Fibroblast of skin of left biceps (primary cell): ENCODE data around the gene ZFYVE27.

Experiments used
- DNase-seq, 2 experiments: peaks; one replicate each; pipeline ENCODE4 v3.0.0-alpha.2; 2013; ENCODE audit warnings: low read depth in 2 of 2

ZFYVE27 gene

DNA sequence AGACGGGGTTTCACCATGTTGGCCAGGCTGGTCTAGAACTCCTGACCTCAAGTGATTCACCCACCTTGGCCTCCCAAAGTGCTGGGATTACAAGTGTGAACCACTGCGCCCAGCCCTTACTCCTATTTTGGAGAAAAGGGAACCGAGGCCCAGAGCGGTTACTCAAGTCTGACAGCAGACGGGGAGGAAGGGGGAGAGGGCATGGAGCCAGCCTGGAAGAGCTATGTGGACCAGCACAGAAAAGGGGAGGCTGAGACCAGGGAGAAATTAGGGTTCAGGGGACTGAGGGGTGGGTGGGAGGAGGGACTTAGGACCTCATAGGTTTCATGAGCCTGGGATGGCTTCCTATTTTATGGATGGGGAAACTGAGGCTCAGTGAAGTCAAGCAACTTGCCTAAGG, 33.3 kb downstream of the ZFYVE27 start:
- no peak for DNase-seq

GRCh38 chr10:97771055-97771891, 34.3 kb downstream of the ZFYVE27 start:
- no peak for DNase-seq

DNA sequence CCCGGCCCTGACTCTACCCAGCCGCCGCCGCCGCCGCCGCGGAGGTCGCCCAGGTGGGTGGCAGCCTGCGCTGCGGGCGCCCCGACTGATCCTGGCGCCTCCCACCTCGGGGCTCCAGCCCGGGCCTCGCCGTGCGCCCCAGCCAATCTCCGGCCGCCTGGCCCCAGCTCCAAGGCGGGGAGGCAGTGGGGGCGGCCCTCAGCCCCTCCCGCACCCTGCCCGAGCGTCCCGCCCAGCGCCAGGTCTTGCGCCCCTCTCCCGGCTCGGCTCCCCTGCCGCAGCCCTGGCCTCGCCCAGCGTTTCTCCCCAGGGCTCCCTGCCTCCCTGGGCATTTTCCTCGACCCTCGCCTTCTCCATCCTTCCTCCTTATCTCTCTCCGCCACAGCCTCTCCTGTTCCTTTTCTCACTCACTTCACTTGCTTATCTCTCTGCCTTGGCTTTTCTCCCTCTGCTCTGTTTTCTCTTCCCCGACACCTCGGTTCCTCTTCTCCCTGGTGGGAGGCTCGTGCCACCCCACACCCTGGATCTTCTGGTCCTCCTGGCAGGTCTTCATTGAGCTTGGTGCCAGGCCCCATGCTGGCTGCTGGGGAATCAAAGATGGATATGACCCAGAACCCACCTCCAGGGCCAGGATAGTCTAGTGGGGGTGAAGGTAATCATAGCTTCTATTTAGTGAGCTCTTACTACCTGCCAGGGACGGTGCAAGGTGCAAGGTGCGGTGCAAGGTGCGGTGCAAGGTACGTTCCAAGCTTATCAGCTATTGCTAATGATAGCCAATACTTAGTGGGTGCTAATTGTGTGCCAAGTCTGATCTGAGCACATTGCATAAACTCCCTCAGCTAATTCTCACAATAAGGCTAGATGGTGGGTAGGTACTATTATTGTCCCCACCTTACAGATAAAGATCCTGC, 35.2 kb downstream of the ZFYVE27 start, which contains the start of gene SFRP5:
Gene SFRP5, minus strand, starts transcription at position 87 of the 911 bp plus-strand sequence. CDS start 166 bp downstream, outside the sequence.
- DNase-seq = no peak

DNA sequence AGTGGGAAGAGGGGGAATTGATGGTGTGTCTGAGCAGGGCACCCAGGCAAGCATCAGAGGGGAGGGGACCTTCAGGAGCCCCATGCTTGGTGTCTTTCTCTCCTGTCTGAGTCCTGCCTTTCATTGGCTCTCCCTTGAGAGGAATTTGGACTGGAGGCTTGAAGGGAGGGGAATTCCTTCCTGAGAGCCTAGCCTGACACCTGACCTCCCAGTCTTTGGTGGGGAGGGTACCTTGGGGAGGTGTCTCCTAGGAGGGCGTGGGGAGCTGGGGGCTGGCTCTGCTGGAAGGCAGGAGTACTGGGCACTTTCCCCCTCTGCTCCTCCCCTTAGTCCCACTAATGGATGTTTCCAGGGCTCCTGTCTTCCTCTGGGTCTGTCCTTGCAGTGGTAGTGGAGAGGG, 36.2 kb downstream of the ZFYVE27 start:
- DNase-seq = no peak

- no peak for DNase-seq
Observed at GRCh38 chr10:97774811-97775294, 37.9 kb downstream of the ZFYVE27 start.

DNA sequence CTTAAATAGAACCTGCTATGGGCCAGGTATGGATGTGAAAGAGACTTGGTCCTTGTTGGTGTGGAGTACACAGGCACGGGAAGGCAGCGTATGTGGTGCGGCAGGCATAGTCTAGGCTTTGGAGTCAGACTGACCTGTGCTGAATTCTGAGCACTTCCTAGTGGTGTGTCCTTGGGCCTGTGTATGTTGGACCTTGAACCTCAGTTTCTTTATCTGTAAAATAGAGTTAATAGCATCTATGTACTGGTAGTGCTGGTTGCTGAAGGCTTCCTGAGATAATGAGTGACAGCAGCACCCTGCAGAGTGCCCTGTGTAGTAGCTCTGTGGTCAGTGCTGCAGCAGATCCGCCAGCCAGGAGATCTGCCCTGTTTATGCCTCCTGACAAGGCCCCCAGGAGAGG, 40.2 kb downstream of the ZFYVE27 start:
- DNase-seq = no peak

DNA sequence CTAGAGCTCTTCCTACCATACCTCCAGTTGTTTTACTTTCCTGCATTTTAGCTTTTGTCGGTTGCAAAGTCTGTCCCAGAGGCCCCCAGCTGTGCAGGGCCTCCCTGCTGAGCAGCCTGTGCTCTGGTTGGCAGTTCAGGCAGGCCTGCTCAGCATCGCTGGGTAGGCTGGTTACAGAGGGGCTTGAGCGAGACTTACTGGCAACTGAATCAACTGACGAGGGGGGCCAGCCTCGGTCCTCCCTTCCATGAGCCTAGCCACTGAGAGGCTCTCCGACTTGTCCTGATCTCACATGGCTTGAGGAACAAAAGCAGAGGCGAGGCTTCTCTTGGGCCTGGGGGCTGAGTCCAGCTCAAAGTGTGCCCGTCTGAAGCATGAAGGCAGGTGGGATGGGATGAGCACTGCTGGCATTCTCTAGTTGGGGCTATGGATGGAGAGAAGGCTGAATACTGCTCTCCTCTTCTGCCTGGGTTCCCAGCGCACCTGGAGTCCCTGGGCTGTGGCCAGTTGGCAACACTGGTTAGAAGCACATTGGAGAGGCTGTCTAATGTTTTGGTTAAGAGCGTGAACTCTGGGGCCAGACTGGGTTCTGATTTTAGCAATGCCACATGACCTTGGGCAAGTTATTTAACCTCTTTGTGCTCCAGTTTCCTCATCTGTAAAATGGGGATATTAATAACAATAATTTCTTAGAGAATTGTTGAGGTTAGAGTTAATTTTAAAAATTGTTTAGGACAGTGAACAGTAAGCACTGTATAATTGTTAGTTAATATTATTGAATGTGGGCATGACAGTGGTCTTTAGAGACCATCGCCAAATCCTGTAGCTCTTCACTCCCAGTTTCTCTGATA, 41.7 kb downstream of the ZFYVE27 start:
- no peak for DNase-seq

DNA sequence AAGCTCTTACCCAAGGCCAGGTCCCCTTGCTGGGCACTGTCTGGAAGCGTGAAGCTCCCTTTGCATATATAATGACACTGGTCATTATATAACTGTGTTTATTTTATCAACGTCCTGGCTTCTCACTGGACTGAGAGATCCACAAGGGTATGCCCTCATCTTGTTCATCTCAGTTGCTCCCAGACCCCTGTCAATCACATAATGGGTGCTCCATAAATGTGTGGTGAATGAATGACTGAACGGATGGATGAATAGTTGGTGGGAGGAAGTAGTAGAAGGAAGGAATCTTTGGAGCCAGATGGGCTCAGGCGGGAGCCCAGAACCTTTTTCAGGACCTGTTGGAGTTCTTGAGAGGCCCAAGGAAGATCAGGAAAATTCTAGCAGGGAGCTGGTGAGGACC, 42.6 kb downstream of the ZFYVE27 start:
- no peak for DNase-seq

- no peak for DNase-seq
Observed at GRCh38 chr10:97779975-97780374, 43.0 kb downstream of the ZFYVE27 start.

DNA sequence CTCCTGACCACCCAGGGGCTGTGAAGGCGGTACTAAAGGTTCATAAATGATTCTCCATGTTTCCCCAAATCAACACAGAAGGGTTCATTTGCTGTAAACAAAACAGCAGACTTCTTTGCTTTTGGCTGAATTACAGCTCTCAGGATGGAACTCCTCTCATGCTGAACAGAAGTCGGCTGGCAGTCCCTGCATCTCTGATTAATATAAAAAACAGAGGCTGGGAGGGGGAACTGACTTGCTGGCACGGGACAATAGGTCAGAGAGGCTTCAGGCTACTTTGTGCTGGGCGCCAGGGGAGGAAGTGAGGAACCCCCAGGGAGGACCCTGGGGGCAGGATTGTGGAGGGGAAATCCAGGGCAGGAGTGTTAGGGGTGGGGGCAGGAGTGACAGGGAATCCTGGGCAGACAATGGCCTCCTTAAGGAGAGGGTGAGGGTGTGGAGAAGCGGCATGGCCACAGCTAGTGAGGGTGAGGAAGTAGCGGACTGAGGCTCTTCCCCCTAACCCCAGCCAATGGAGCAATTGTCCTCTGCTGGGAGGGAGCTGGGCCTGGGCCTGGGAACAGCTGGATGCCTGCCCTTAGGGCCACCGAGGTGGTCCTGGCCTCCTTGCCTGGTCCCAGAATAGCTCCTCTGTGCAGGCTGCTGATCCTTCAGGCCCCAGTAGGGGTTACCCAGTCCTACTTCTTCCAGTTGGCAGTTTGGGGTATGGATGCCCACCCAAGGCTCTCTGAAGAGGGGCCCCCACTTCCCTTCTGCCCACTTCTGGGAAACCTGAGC, 44.1 kb downstream of the ZFYVE27 start:
- no peak for DNase-seq

- no peak for DNase-seq
Observed at GRCh38 chr10:97781618-97782331, 44.8 kb downstream of the ZFYVE27 start.

GRCh38 chr10:97782455-97783228, 45.7 kb downstream of the ZFYVE27 start:
- no peak for DNase-seq

- DNase-seq = no peak
Observed at GRCh38 chr10:97784200-97784810, 47.4 kb downstream of the ZFYVE27 start.

- no peak for DNase-seq
Observed at GRCh38 chr10:97785231-97785630, 48.3 kb downstream of the ZFYVE27 start.

- DNase-seq = no peak
Observed at GRCh38 chr10:97785731-97786130, 48.8 kb downstream of the ZFYVE27 start.

DNA sequence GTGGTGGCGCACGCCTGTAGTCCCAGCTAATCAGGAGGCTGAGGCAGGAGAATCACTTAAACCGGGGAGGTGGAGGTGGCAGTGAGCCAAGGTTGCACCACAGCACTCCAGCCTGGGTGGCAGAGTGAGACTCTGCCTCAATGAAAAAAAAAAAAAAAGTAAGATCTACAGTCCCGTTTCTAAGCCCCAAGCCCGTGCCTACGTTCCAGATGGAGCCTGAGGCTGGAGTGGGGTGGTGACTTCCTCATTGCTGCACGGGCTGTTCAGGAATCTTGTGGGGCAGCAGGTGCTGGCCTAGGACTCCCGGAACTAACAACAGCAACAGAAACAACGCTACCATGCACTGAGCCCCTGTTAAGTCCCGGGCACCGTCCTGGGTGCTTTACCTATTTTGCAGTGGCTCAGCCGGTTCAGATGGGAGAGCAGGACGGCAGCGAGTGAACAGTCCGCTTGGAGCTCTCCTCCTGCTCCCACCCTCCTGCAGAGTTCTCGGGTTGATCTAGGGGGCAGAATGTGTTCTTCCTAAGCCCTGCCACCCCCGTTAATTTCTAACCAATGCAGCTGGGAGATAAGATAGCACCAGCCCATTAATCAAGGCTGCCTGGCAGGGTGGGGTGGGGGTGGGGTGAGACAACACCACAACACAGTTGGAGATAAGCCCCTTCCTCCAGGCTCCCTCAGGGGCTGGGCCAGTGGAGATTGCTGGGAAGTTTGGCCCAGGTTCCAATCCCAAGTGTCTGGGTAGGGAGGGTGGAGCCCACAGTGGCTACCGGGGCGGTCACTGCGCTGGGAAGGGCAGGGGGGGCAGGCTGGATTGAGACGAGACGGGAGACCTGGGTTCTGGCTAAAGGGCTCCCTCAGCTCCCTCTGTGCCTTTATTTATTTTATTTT, 51.9 kb downstream of the ZFYVE27 start:
- no peak for DNase-seq

- DNase-seq = no peak
Observed at GRCh38 chr10:97789770-97790397, 53.0 kb downstream of the ZFYVE27 start.
